Upper lobe of left lung (tissue), 6 donors: ENCODE results near the gene HSPB8. TPM values are rescaled to one million over a fixed set of nuclear protein-coding genes. Genes with fewer than 3 reads are reported as not detected.

Experiments
- ATAC-seq, 2 donors: fragments of 200-7000 bp; cut with Tn5 transposase; one replicate each; pipeline ENCODE4 v1.9.1; 2022; ENCODE audit warnings: mild to moderate bottlenecking in 2 of 2, moderate library complexity in 2 of 2; ENCODE audit not compliant: low FRiP score in 2 of 2
- DNase-seq, 2 donors: peaks; one replicate each; pipeline ENCODE4 v3.0.0-alpha.2; 2019 to 2020
- H3K27ac ChIP-seq, 4 donors: fragments of 200-600 bp; sonication (generic); one replicate each; pipeline ENCODE4 v1.5.1; 2016 to 2019
- H3K27me3 ChIP-seq, 4 donors: fragments of 200-600 bp; sonication (generic); one replicate each; pipeline ENCODE4 v1.5.1; 2017 to 2019
- H3K36me3 ChIP-seq, 4 donors: fragments of 200-600 bp; sonication (generic); one replicate each; pipeline ENCODE4 v1.5.1; 2016 to 2019
- H3K4me1 ChIP-seq, 4 donors: fragments of 200-600 bp; sonication (generic); one replicate each; pipeline ENCODE4 v1.5.1; 2018 to 2019
- H3K4me3 ChIP-seq, 4 donors: fragments of 200-600 bp; sonication (generic); one replicate each; pipeline ENCODE4 v1.5.1; 2017 to 2019; ENCODE audit warnings: mild to moderate bottlenecking in 2 of 4, moderate library complexity in 1 of 4
- H3K9me3 ChIP-seq, 4 donors: fragments of 200-600 bp; sonication (generic); one replicate each; pipeline ENCODE4 v1.5.1; 2018 to 2019
- CTCF ChIP-seq, 6 experiments: fragments of 450-650 bp in 4 of 6; fragments of 200-600 bp in 2 of 6; sonication (generic) in 2 of 6; IDR thresholded peaks; one replicate each; pipeline ENCODE4 v1.5.1; 2016 to 2019; ENCODE audit warnings: antibody characterized with exemption in 6 of 6
- EP300 ChIP-seq, 4 donors: sonication (generic); formaldehyde crosslinking; IDR thresholded peaks; one replicate each; pipeline ENCODE4 v1.5.1; 2017; ENCODE audit warnings: antibody characterized with exemption in 4 of 4, control low read depth in 2 of 4
- POLR2A ChIP-seq, 4 donors: fragments of 450-650 bp; IDR thresholded peaks; one replicate each; pipeline ENCODE4 v1.5.1; 2016 to 2017; ENCODE audit warnings: antibody characterized with exemption in 4 of 4, mild to moderate bottlenecking in 2 of 4
- POLR2AphosphoS5 ChIP-seq, 2 donors: sonication (generic); formaldehyde crosslinking; IDR thresholded peaks; one replicate each; pipeline ENCODE4 v1.5.1; 2017; ENCODE audit warnings: antibody characterized with exemption in 2 of 2
- WGBS, 2 donors: methylation state at CpG; one replicate each; pipeline ENCODE4 v1.1.5; 2017 to 2018; 5-methylcytosine and 5-hydroxymethylcytosine counted together
- total RNA-seq, 6 donors: library from RNA; depleted of rRNA in 4 of 6; stranded (reverse); fragments of >200 nt in 4 of 6; gene quantifications; one replicate each; pipeline versions ENCODE4 v1.1.0 to v1.2.1, GENCODE V29; 2016 to 2021
- donor health status: DM: no; HTN: no; CAD: no; lungs with moderate emphysema.
- donor health status: DM: no; HTN: yes; CAD: no; lungs with severe emphysema.

HSPB8 gene
- total RNA-seq, 6 donors from 2014 or later: 15.7 to 59.9 (median 39.8) TPM

- H3K36me3 ChIP-seq: peaks cover 0 to 16% (median 6%) of the 10 kb centered on the region in 4 donors
- peak overlapping the region in 3 of 4 donors; percentile 7 to 67 (median 11) for H3K4me3 ChIP-seq
- no peaks in the 10 kb centered on the region for H3K9me3 ChIP-seq
- ATAC-seq: no peak
- H3K4me1 ChIP-seq: peaks cover 49 to 66% (median 55%) of the 10 kb centered on the region in 4 donors
- no peak for DNase-seq
- H3K27ac ChIP-seq: peak overlapping the region; percentile 67 to 96 (median 83)
- H3K27me3 ChIP-seq: no peaks in the 10 kb centered on the region
- whole genome bisulfite sequencing, 2 donors: 56 to 68% methylated on average over 9 of the region's 9 CpGs
- TF ChIP-seq EP300 (IDR thresholded peaks at IDR 0.05): no peak
- no peak for TF ChIP-seq POLR2AphosphoS5 (IDR thresholded peaks at IDR 0.05)
- TF ChIP-seq CTCF (IDR thresholded peaks at IDR 0.05): no peak
- no peak for TF ChIP-seq POLR2A (IDR thresholded peaks at IDR 0.05)
These were observed 5.4 kb downstream of the HSPB8 start for GRCh38 chr12:119183942-119184695.

GRCh38 chr12:119195256-119195655, 16.5 kb downstream of the HSPB8 start:
- ATAC-seq: no peak
- peaks cover 0 to 61% (median 17%) of the 10 kb centered on the region in 4 donors for H3K36me3 ChIP-seq
- no peak for TF ChIP-seq POLR2A (IDR thresholded peaks at IDR 0.05)
- TF ChIP-seq POLR2AphosphoS5 (IDR thresholded peaks at IDR 0.05): no peak
- no peak for TF ChIP-seq CTCF (IDR thresholded peaks at IDR 0.05)
- TF ChIP-seq EP300 (IDR thresholded peaks at IDR 0.05): no peak
- H3K27ac ChIP-seq: no peak overlapping the region
- H3K9me3 ChIP-seq: no peaks in the 10 kb centered on the region
- WGBS, 2 donors: 91 to 97% methylated on average over 16 of the region's 16 CpGs
- DNase-seq: peak in 1 of 2 donors; percentile 73
- H3K4me3 ChIP-seq: no peak overlapping the region
- peaks cover under 1 to 8% (median 5%) of the 10 kb centered on the region in 4 donors for H3K4me1 ChIP-seq
- H3K27me3 ChIP-seq: no peaks in the 10 kb centered on the region

- WGBS, 2 donors: 93 to 98% methylated on average over 2 of the region's 2 CpGs
These were observed 19.7 kb downstream of the HSPB8 start for GRCh38 chr12:119198440-119198839.

GRCh38 chr12:119200601-119201000, 21.9 kb downstream of the HSPB8 start:
- Histone ChIP-seq H3K9me3 (no peaks in the 10 kb centered on the region), H3K27ac (peak overlapping the region in 1 of 4 donors; percentile 35), H3K27me3 (no peaks in the 10 kb centered on the region), H3K4me1 (peaks cover 9 to 38% (median 20%) of the 10 kb centered on the region in 4 donors), H3K4me3 (no peak overlapping the region), H3K36me3 (peaks cover 0 to 10% (median 1%) of the 10 kb centered on the region in 4 donors)
- DNase-seq (no peak), ATAC-seq (peak in 1 of 2 donors; percentile 19)
- TF ChIP-seq EP300 (IDR thresholded peaks at IDR 0.05): no peak
- TF ChIP-seq POLR2A (IDR thresholded peaks at IDR 0.05): no peak
- TF ChIP-seq CTCF (IDR thresholded peaks at IDR 0.05): no peak
- no peak for TF ChIP-seq POLR2AphosphoS5 (IDR thresholded peaks at IDR 0.05)
- 65 to 76% methylated on average over 4 of the region's 4 CpGs for WGBS, 2 donors

More at GRCh38 chr12:119198440-119198839, 19.7 kb downstream of the HSPB8 start:
- no peak overlapping the region for H3K4me3 ChIP-seq
- no peaks in the 10 kb centered on the region for H3K9me3 ChIP-seq
- peaks cover 5 to 29% (median 15%) of the 10 kb centered on the region in 4 donors for H3K4me1 ChIP-seq
- DNase-seq (no peak), ATAC-seq (no peak)
- H3K36me3 ChIP-seq: peaks cover 0 to 31% (median 16%) of the 10 kb centered on the region in 4 donors
- H3K27me3 ChIP-seq: no peaks in the 10 kb centered on the region
- no peak overlapping the region for H3K27ac ChIP-seq
- TF ChIP-seq POLR2A (IDR thresholded peaks at IDR 0.05) (no peak), EP300 (IDR thresholded peaks at IDR 0.05) (no peak), POLR2AphosphoS5 (IDR thresholded peaks at IDR 0.05) (no peak), CTCF (IDR thresholded peaks at IDR 0.05) (no peak)
